ENCODE measurements around the gene GRID2. TPM values are rescaled to one million over a fixed set of nuclear protein-coding genes. Genes with fewer than 3 reads are reported as not detected.

GRID2 gene
- polyA plus RNA-seq, 2 donors = 0.02 TPM; not detected in 1

GRCh38 chr4:93814141-93814540, 1510.4 kb downstream of the GRID2 start:
- H3K27me3 ChIP-seq (ENCODE audit: control insufficient read depth in 1 of 2, insufficient read depth in 2 of 2, low read length in 2 of 2) = no peaks in the 10 kb centered on the region
- no peak overlapping the region for H3K27ac ChIP-seq (ENCODE audit: low read depth in 2 of 2, low read length in 1 of 2)
- WGBS, 2 donors = 85 to 88% methylated on average over 3 of the region's 3 CpGs
- H3K4me3 ChIP-seq (ENCODE audit: low read depth in 1 of 2, low read length in 2 of 2) = no peak overlapping the region
- no peaks in the 10 kb centered on the region for H3K9me3 ChIP-seq (ENCODE audit: control insufficient read depth in 2 of 2, insufficient read depth in 1 of 2, low read depth in 1 of 2, low read length in 1 of 2)
- H3K36me3 ChIP-seq (ENCODE audit: control insufficient read depth in 2 of 2, insufficient read depth in 2 of 2, low read length in 1 of 2) = no peaks in the 10 kb centered on the region
- no peaks in the 10 kb centered on the region for H3K4me1 ChIP-seq (ENCODE audit: control insufficient read depth in 2 of 2, insufficient read depth in 2 of 2, low read length in 1 of 2)

DNA sequence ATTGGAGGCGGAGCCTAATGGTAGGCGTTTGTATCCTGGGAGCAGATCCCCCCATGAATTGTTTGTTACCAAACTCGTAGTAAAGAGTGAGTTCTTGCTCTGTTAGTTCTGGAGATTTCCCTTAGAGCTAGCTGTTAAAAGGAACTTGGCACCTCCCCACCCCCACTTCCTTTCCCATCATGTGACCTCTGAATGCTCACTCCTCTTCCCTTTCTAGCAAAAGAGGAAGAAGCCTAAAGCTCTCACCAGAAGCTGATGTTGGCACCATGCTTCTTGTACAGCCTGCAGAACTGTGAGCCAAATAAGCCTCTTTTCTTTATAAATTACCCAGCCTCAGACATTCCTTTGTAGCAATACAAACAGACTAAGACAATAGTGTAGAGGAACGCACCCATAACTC, 1511.0 kb downstream of the GRID2 start:
- H3K4me1 ChIP-seq (ENCODE audit: control insufficient read depth in 2 of 2, insufficient read depth in 2 of 2, low read length in 1 of 2) = no peaks in the 10 kb centered on the region
- H3K36me3 ChIP-seq (ENCODE audit: control insufficient read depth in 2 of 2, insufficient read depth in 2 of 2, low read length in 1 of 2) = no peaks in the 10 kb centered on the region
- H3K27me3 ChIP-seq (ENCODE audit: control insufficient read depth in 1 of 2, insufficient read depth in 2 of 2, low read length in 2 of 2) = no peaks in the 10 kb centered on the region
- H3K4me3 ChIP-seq (ENCODE audit: low read depth in 1 of 2, low read length in 2 of 2) = no peak overlapping the region
- H3K27ac ChIP-seq (ENCODE audit: low read depth in 2 of 2, low read length in 1 of 2) = no peak overlapping the region
- H3K9me3 ChIP-seq (ENCODE audit: control insufficient read depth in 2 of 2, insufficient read depth in 1 of 2, low read depth in 1 of 2, low read length in 1 of 2) = no peaks in the 10 kb centered on the region
- 41 to 62% methylated on average over 4 of the region's 4 CpGs for WGBS, 2 donors
